Lung (tissue), 12 donors: ENCODE measurements around the gene DNAJB11. TPM values are rescaled to one million over a fixed set of nuclear protein-coding genes. Genes with fewer than 3 reads are reported as not detected.

Experiments used
- ATAC-seq: fragments of 200-7000 bp; cut with Tn5 transposase; one replicate; pipeline ENCODE4 v1.9.1; 2020; ENCODE audit warnings: moderate number of reproducible peaks; ENCODE audit not compliant: insufficient read depth, low FRiP score
- DNase-seq, 3 donors: peaks; one replicate each; pipeline ENCODE4 v3.0.0-alpha.2; 2013 to 2017
- H3K27ac ChIP-seq, 2 donors: one replicate each; pipeline ENCODE4 v1.5.1; 2013; ENCODE audit warnings: mild to moderate bottlenecking in 2 of 2, moderate library complexity in 2 of 2, control low read depth in 1 of 2, inconsistent platforms in 1 of 2, low read depth in 1 of 2, low read length in 1 of 2
- H3K27me3 ChIP-seq, 3 donors: one replicate each; pipeline ENCODE4 v1.5.1; 2013; ENCODE audit warnings: low read length in 2 of 3; ENCODE audit not compliant: control insufficient read depth in 3 of 3, insufficient read depth in 3 of 3
- H3K36me3 ChIP-seq, 4 donors: one replicate each; pipeline ENCODE4 v1.5.1; 2013; ENCODE audit warnings: low read length in 4 of 4, mild to moderate bottlenecking in 1 of 4, moderate library complexity in 1 of 4; ENCODE audit not compliant: control insufficient read depth in 4 of 4, insufficient read depth in 4 of 4
- H3K4me1 ChIP-seq, 5 donors: one replicate each; pipeline ENCODE4 v1.5.1; 2013; ENCODE audit warnings: low read length in 5 of 5, mild to moderate bottlenecking in 2 of 5, moderate library complexity in 1 of 5; ENCODE audit not compliant: control insufficient read depth in 5 of 5, insufficient read depth in 5 of 5
- H3K4me3 ChIP-seq: one replicate; pipeline ENCODE4 v1.5.1; 2013; ENCODE audit warnings: mild to moderate bottlenecking, control low read depth, moderate library complexity
- H3K9ac ChIP-seq, 2 donors: one replicate each; pipeline ENCODE4 v1.5.1; 2013; ENCODE audit warnings: low read length in 2 of 2, control low read depth in 1 of 2; ENCODE audit not compliant: insufficient read depth in 1 of 2
- H3K9me3 ChIP-seq, 4 donors: one replicate each; pipeline ENCODE4 v1.5.1; 2013; ENCODE audit warnings: low read length in 3 of 4, mild to moderate bottlenecking in 1 of 4, moderate library complexity in 1 of 4; ENCODE audit not compliant: control insufficient read depth in 4 of 4, insufficient read depth in 3 of 4
- CTCF ChIP-seq: IDR thresholded peaks from 2 replicates; pipeline ENCODE4 v1.5.1; 2012; ENCODE audit warnings: mild to moderate bottlenecking; ENCODE audit errors: control extremely low read depth, extremely low read depth
- WGBS, 2 donors: extraction: QIAGEN DNeasy Blood & Tissue Kit; methylation state at CpG; one replicate each; pipeline ENCODE4 v1.1.7; 2013; 5-methylcytosine and 5-hydroxymethylcytosine counted together
- polyA plus RNA-seq, 2 donors: library from polyadenylated mRNA; stranded (reverse); fragments of 200-250 nt; gene quantifications; one replicate each; pipeline ENCODE4 v1.2.1, GENCODE V29; 2013
- total RNA-seq, 2 donors: library from RNA; depleted of rRNA in 1 of 2; stranded (reverse); fragments of >200 nt in 1 of 2; gene quantifications; one replicate each; pipeline ENCODE4 v1.2.1, GENCODE V29; 2014 to 2021
- donor health status: control.
- donor health status: control.
- donor health status: Bipolar disorder and iron deficiency.
- donor health status: healthy.
- donor health status: DM: yes; HTN: yes; CAD: no.

Gene DNAJB11
- total and polyA plus RNA-seq, 4 donors, result 46.1 to 109 (median 53.0) TPM

GRCh38 chr3:186625600-186626042, 55.1 kb downstream of the DNAJB11 start:
- H3K36me3 ChIP-seq, result no peaks in the 10 kb centered on the region
- ATAC-seq (no peak), DNase-seq (no peak)
- 79 to 83% methylated on average over 4 of the region's 4 CpGs for WGBS, 2 donors
- TF ChIP-seq CTCF, result no peak
- no peak overlapping the region for H3K9ac ChIP-seq
- H3K9me3 ChIP-seq, result peaks cover 0 to 3% (median 0%) of the 10 kb centered on the region in 4 donors
- no peak overlapping the region for H3K27ac ChIP-seq
- H3K4me3 ChIP-seq, result no peak overlapping the region
- H3K4me1 ChIP-seq, result no peaks in the 10 kb centered on the region
- peaks cover 0 to 5% (median 0%) of the 10 kb centered on the region in 3 donors for H3K27me3 ChIP-seq

GRCh38 chr3:186626254-186626847, 55.8 kb downstream of the DNAJB11 start:
- DNase-seq, result no peak
- WGBS, 2 donors, result 63 to 74% methylated on average over 7 of the region's 7 CpGs

GRCh38 chr3:186627852-186628414, 57.4 kb downstream of the DNAJB11 start:
- DNase-seq, result no peak
- WGBS, 2 donors, result 94 to 96% methylated on average over 7 of the region's 7 CpGs
- Histone ChIP-seq H3K9ac (no peak overlapping the region), H3K4me3 (no peak overlapping the region), H3K4me1 (no peaks in the 10 kb centered on the region), H3K27ac (no peak overlapping the region), H3K9me3 (peaks cover 0 to 2% (median 0%) of the 10 kb centered on the region in 4 donors), H3K36me3 (no peaks in the 10 kb centered on the region), H3K27me3 (peaks cover 0 to 5% (median 0%) of the 10 kb centered on the region in 3 donors)
- ATAC-seq, result no peak
- TF ChIP-seq CTCF, result no peak

More at GRCh38 chr3:186626254-186626847, 55.8 kb downstream of the DNAJB11 start:
- Histone ChIP-seq H3K4me1 (no peaks in the 10 kb centered on the region), H3K4me3 (no peak overlapping the region), H3K27ac (no peak overlapping the region), H3K9me3 (peaks cover 0 to 3% (median 0%) of the 10 kb centered on the region in 4 donors), H3K36me3 (no peaks in the 10 kb centered on the region), H3K27me3 (peaks cover 0 to 5% (median 0%) of the 10 kb centered on the region in 3 donors), H3K9ac (no peak overlapping the region)
- no peak for ATAC-seq
- no peak for TF ChIP-seq CTCF
